CD4-positive, alpha-beta memory T cell (primary cell): ENCODE measurements around the gene RECQL5. TPM values are rescaled to one million over a fixed set of nuclear protein-coding genes. Genes with fewer than 3 reads are reported as not detected.

Experiments
- CTCF ChIA-PET: fragments of 350-600 bp; sonication (Branson Sonifier 250); formaldehyde crosslinking; loops from one replicate; lab custom pipeline; 2021; ENCODE audit warnings: inconsistent platforms; ENCODE audit not compliant: partially characterized antibody; lab: Charles Lee
- POLR2A ChIA-PET: fragments of 350-600 bp; sonication (Branson Sonifier 250); formaldehyde crosslinking; loops from one replicate; lab custom pipeline; 2021; ENCODE audit not compliant: partially characterized antibody; lab: Charles Lee
- DNase-seq, 5 donors: peaks; one replicate each; pipeline versions ENCODE4 v3.0.0 to v3.0.0-alpha.2; 2020 to 2022; ENCODE audit warnings: mixed read lengths in 1 of 5
- H3K27ac ChIP-seq: one replicate; pipeline ENCODE4 v1.7.0; 2013; ENCODE audit warnings: low read depth, low read length
- H3K27me3 ChIP-seq: 2 replicates; pipeline ENCODE4 v1.7.0; 2013; ENCODE audit warnings: mild to moderate bottlenecking, low read length, moderate library complexity; ENCODE audit not compliant: insufficient read depth
- H3K36me3 ChIP-seq: 2 replicates; pipeline ENCODE4 v1.7.0; 2013; ENCODE audit warnings: mild to moderate bottlenecking, low read length, moderate library complexity; ENCODE audit not compliant: insufficient read depth
- H3K4me1 ChIP-seq: 2 replicates; pipeline ENCODE4 v1.7.0; 2013; ENCODE audit warnings: mild to moderate bottlenecking, low read length, moderate library complexity; ENCODE audit not compliant: insufficient read depth
- H3K4me3 ChIP-seq, 2 donors: one replicate each; pipeline ENCODE4 v1.7.0; 2013; ENCODE audit warnings: low read length in 2 of 2, mild to moderate bottlenecking in 1 of 2
- H3K9me3 ChIP-seq, 2 donors: one replicate each; pipeline ENCODE4 v1.7.0; 2013; ENCODE audit warnings: low read length in 2 of 2, control low read depth in 1 of 2; ENCODE audit not compliant: control insufficient read depth in 1 of 2
- H3K27ac Mint-ChIP-seq, 7 donors: one replicate each; pipeline ENCODE4 v1.8.0; 2020 to 2021; ENCODE audit warnings: mixed read lengths in 7 of 7, mild to moderate bottlenecking in 6 of 7, inconsistent platforms in 3 of 7, moderate library complexity in 3 of 7
- H3K27me3 Mint-ChIP-seq, 2 donors: one replicate each; pipeline ENCODE4 v1.8.0; 2020 to 2021; ENCODE audit warnings: mixed read lengths in 2 of 2
- H3K36me3 Mint-ChIP-seq, 2 donors: one replicate each; pipeline ENCODE4 v1.8.0; 2020 to 2021; ENCODE audit warnings: mixed read lengths in 2 of 2, inconsistent platforms in 1 of 2, mild to moderate bottlenecking in 1 of 2
- H3K4me1 Mint-ChIP-seq, 4 donors: one replicate each; pipeline ENCODE4 v1.8.0; 2020 to 2021; ENCODE audit warnings: mixed read lengths in 4 of 4, mild to moderate bottlenecking in 1 of 4
- H3K4me3 Mint-ChIP-seq, 8 donors: one replicate each; pipeline ENCODE4 v1.8.0; 2020 to 2021; ENCODE audit warnings: mixed read lengths in 8 of 8, mild to moderate bottlenecking in 7 of 8, moderate library complexity in 6 of 8, inconsistent platforms in 3 of 8
- H3K9me3 Mint-ChIP-seq, 8 donors: one replicate each; pipeline ENCODE4 v1.8.0; 2020 to 2021; ENCODE audit warnings: mixed read lengths in 8 of 8, mild to moderate bottlenecking in 5 of 8, inconsistent platforms in 3 of 8, moderate library complexity in 1 of 8
- intact Hi-C: fragments of 100-400 bp; cut with micrococcal nuclease; formaldehyde crosslinking; loops from one replicate; pipeline ENCODE4 v1.15.1; 2023
- polyA plus RNA-seq, 2 donors: library from polyadenylated mRNA; unstranded; fragments of 300-500 nt; fragmentation: Illumina TruSeq; gene quantifications; one replicate each; pipeline ENCODE4 v1.2.3, GENCODE V29; 2021
- total RNA-seq, 2 experiments: library from RNA; stranded (reverse); gene quantifications; one replicate each; pipeline ENCODE4 v1.2.3, GENCODE V29; 2021

Gene RECQL5
- total and polyA plus RNA-seq, 4 experiments from 2014 or later, result 6.4 to 59.1 (median 37.5) TPM

DNA sequence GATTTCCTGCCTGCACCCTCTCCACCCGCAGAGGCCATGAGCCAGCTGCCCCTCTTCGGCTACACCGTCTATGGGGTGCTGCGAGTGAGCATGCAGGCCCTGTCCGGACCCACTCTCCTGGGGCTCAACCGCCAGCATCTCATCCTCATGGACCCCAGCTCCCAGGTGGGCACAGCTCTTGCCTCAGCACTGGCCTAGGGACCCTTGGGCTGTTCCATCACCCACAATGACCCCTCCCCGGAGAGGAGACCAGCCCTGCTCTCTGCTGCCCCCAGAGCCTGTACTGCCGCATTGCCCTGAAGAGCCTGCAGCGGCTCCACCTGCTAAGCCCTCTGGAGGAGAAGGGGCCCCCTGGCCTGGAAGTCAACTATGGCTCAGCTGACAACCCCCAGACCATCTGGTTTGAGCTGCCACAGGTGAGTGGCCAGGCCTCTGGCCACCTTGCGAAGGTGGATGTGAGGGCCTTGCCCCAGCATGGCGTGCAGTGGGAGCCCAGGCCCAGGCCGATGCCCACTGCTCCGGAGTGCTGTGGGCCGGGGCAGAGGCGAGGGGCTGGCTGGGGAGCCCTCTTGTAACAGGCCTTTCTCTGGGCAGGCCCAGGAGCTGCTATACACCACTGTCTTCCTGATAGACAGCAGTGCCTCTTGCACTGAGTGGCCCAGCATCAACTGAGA lies 41.0 kb downstream of the RECQL5 start:
- no peak overlapping the region for H3K27ac Mint-ChIP-seq
- no peaks in the 10 kb centered on the region for H3K4me1 Mint-ChIP-seq
- H3K9me3 Mint-ChIP-seq, result no peaks in the 10 kb centered on the region
- no peak overlapping the region for H3K4me3 ChIP-seq
- ChIA-PET CTCF (interaction anchor here (0.6 to 14.0 kb wide), 8 partner anchors 9 to 668 kb away, joined by 3 to 326 read pairs (median 4); no protein-coding TSS in a partner anchor), POLR2A (no interaction called here)
- H3K27me3 ChIP-seq, result no peaks in the 10 kb centered on the region
- H3K36me3 Mint-ChIP-seq, result peaks cover 0 to 3% of the 10 kb centered on the region in 2 donors
- no peak for DNase-seq
- no peak overlapping the region for H3K4me3 Mint-ChIP-seq
- intact Hi-C loops, result no loop called here
- no peak overlapping the region for H3K27ac ChIP-seq
- no peaks in the 10 kb centered on the region for H3K27me3 Mint-ChIP-seq
- no peaks in the 10 kb centered on the region for H3K4me1 ChIP-seq
- H3K36me3 ChIP-seq, result no peaks in the 10 kb centered on the region
- H3K9me3 ChIP-seq, result no peaks in the 10 kb centered on the region

DNA sequence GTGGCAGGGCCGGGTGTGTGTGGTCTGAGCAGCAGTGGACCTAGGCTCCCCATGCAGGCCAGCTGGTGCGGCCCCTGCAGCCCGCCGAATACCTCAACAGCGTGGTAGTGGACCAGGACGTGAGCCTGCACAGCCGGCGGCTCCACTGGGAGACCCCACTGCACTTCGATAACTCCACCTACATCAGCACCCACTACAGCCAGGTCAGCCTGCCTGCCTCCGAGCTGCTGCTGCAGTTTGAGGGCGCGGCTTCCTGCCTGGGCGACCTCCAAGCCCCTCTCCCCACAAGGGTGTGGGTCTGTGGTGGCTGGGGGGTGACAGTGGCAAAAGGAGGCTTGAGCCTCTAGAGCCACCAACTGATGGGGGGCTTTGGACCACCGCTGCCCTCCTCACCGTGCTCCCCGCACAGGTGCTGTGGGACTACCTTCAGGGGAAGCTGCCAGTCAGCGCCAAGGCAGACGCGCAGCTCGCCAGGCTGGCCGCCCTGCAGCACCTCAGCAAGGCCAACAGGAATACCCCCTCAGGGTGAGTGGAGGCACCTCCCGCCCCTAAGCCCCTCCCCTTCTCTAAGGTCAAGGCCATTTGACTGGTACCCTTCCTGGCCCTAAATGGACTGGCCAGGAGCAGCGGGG lies 42.1 kb downstream of the RECQL5 start:
- H3K9me3 Mint-ChIP-seq, result no peaks in the 10 kb centered on the region
- ChIA-PET POLR2A (interaction anchor here (0.5 to 0.9 kb wide), 2 partner anchors 9 to 40 kb away, joined by 3 to 4 read pairs; partner anchors contain the start of gene SMIM5), CTCF (interaction anchor here (0.9 to 14.0 kb wide), 4 partner anchors 13 to 126 kb away, joined by 3 to 326 read pairs (median 4); no protein-coding TSS in a partner anchor)
- no peak for DNase-seq
- Histone ChIP-seq H3K36me3 (no peaks in the 10 kb centered on the region), H3K27me3 (no peaks in the 10 kb centered on the region), H3K4me1 (no peaks in the 10 kb centered on the region), H3K4me3 (no peak overlapping the region), H3K9me3 (no peaks in the 10 kb centered on the region), H3K27ac (no peak overlapping the region)
- H3K27me3 Mint-ChIP-seq, result no peaks in the 10 kb centered on the region
- H3K36me3 Mint-ChIP-seq, result no peaks in the 10 kb centered on the region
- intact Hi-C loops, result no loop called here
- no peak overlapping the region for H3K4me3 Mint-ChIP-seq
- H3K27ac Mint-ChIP-seq, result no peak overlapping the region
- H3K4me1 Mint-ChIP-seq, result no peaks in the 10 kb centered on the region

DNA sequence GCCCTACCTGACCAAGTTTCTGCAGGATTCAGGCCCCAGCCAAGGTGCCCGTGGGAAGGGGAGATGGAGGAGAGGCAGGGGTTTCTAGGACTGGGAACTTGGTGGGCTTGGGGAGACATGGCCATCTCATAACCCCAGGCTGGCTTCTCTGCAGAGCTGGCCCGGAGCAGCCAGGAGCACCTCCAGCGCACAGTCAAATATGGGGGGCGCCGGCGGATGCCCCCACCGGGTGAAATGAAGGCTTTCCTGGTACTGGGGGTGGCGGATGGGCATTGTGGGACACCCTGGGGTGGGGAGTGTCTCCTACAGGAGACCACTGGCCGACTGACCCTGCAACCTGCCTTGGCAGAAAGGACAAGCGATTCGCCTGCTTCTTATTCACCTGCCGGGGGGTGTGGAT lies 42.9 kb downstream of the RECQL5 start:
- intact Hi-C loops, result no loop called here
- Mint-ChIP-seq H3K9me3 (no peaks in the 10 kb centered on the region), H3K4me3 (no peak overlapping the region), H3K27me3 (no peaks in the 10 kb centered on the region), H3K4me1 (no peaks in the 10 kb centered on the region), H3K36me3 (no peaks in the 10 kb centered on the region), H3K27ac (peak overlapping the region in 1 of 7 donors; percentile 75)
- Histone ChIP-seq H3K4me1 (no peaks in the 10 kb centered on the region), H3K27ac (no peak overlapping the region), H3K9me3 (no peaks in the 10 kb centered on the region), H3K4me3 (no peak overlapping the region), H3K36me3 (no peaks in the 10 kb centered on the region), H3K27me3 (no peaks in the 10 kb centered on the region)
- DNase-seq, result no peak
- ChIA-PET CTCF (interaction anchor here (1.0 to 14.0 kb wide), 2 partner anchors 9 to 126 kb away, joined by 4 to 326 read pairs; partner anchors contain the start of gene SMIM5), POLR2A (interaction anchor here (0.5 to 0.9 kb wide), 2 partner anchors 9 to 41 kb away, joined by 3 to 4 read pairs; partner anchors contain the start of gene SMIM5)

DNA sequence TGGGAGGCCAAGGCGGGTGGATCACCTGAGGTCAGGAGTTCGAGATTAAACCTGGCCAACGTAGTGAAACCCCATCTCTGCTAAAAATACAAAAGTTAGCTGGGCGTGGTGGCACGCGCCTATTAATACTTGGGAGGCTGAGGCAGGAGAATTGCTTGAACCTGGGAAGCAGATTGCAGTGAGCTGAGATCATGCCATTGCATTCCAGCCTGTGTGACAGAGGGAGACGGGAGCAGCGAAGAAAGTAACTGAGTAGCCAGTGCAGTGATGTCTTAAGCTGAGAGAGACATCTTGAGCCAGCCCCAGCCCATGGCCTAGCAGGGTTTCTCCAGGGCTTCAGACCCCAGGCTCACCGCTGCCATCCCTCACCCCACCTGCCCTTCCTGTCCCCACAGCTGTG lies 43.6 kb downstream of the RECQL5 start:
- no peaks in the 10 kb centered on the region for H3K36me3 ChIP-seq
- no peaks in the 10 kb centered on the region for H3K36me3 Mint-ChIP-seq
- POLR2A ChIA-PET, result no interaction called here
- H3K4me1 ChIP-seq, result no peaks in the 10 kb centered on the region
- H3K4me1 Mint-ChIP-seq, result no peaks in the 10 kb centered on the region
- intact Hi-C loops, result no loop called here
- CTCF ChIA-PET, result interaction anchor here (1.0 to 1.3 kb wide), 2 partner anchors 10 to 125 kb away, joined by 4 to 5 read pairs; partner anchors contain the start of gene SMIM5
- no peak overlapping the region for H3K4me3 Mint-ChIP-seq
- H3K27ac ChIP-seq, result no peak overlapping the region
- H3K4me3 ChIP-seq, result no peak overlapping the region
- H3K27me3 ChIP-seq, result no peaks in the 10 kb centered on the region
- no peak overlapping the region for H3K27ac Mint-ChIP-seq
- H3K9me3 Mint-ChIP-seq, result no peaks in the 10 kb centered on the region
- H3K27me3 Mint-ChIP-seq, result no peaks in the 10 kb centered on the region
- H3K9me3 ChIP-seq, result no peaks in the 10 kb centered on the region
- DNase-seq, result no peak

DNA sequence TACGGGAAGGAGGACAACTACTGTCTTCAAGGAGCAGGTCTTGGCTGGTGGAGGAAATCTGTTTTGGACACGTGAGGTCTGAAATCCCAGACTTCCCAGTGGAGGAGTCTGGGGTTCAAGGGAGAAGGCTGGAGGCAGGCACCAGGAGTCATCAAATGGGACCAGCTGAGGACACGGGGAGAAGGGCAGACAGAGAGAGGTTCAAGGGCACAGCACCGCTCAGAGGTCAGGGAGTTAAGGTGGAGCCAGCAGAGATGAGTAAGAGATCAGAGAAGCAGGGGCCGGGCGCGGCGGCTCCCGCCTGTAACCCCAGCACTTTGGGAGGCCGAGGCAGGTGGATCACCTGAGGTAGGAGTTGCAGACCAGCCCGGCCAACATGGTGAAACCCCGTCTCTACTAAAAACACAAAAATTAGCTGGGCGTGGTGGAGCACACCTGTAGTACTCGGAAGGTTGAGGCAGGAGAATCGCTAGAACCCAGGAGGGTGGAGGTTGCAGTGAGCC lies 44.1 kb downstream of the RECQL5 start:
- Mint-ChIP-seq H3K9me3 (no peaks in the 10 kb centered on the region), H3K27ac (peak overlapping the region in 2 of 7 donors; percentile 17 to 43), H3K36me3 (no peaks in the 10 kb centered on the region), H3K27me3 (no peaks in the 10 kb centered on the region), H3K4me3 (no peak overlapping the region), H3K4me1 (no peaks in the 10 kb centered on the region)
- Histone ChIP-seq H3K27me3 (no peaks in the 10 kb centered on the region), H3K4me1 (no peaks in the 10 kb centered on the region), H3K9me3 (no peaks in the 10 kb centered on the region), H3K4me3 (no peak overlapping the region), H3K36me3 (no peaks in the 10 kb centered on the region), H3K27ac (no peak overlapping the region)
- POLR2A ChIA-PET, result no interaction called here
- intact Hi-C loops, result no loop called here
- CTCF ChIA-PET, result interaction anchor here (1.3 kb wide), 1 partner anchor 125 kb away, joined by 5 read pairs; no protein-coding TSS in a partner anchor
- no peak for DNase-seq

DNA sequence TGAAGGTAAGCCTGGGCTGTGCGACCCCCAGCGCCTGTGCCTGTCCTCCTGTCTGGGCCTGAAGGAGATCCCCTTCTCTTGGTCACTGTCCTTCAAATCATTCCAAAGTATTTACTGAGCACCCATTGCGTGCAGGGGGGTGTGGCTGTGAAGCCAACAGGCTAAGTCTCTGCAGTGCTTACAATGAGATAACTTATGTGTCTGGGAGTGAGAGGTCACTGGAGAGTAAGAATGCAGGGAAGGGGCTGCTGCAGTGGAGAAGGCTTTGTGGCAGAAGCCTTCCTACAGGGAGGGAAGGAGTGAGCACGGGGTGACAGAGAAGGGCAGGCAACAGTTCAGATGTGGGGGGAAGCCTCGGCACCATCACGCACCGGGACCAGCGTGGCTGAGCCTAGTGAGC lies 44.9 kb downstream of the RECQL5 start:
- Mint-ChIP-seq H3K27me3 (no peaks in the 10 kb centered on the region), H3K36me3 (no peaks in the 10 kb centered on the region), H3K4me1 (no peaks in the 10 kb centered on the region), H3K9me3 (no peaks in the 10 kb centered on the region), H3K27ac (peak overlapping the region in 3 of 7 donors; percentile 34 to 70 (median 64)), H3K4me3 (no peak overlapping the region)
- CTCF ChIA-PET, result interaction anchor here (0.6 to 1.3 kb wide), 3 partner anchors 14 to 126 kb away, joined by 3 to 5 read pairs (median 3); no protein-coding TSS in a partner anchor
- Histone ChIP-seq H3K36me3 (no peaks in the 10 kb centered on the region), H3K4me3 (no peak overlapping the region), H3K4me1 (no peaks in the 10 kb centered on the region), H3K27ac (no peak overlapping the region), H3K27me3 (no peaks in the 10 kb centered on the region), H3K9me3 (no peaks in the 10 kb centered on the region)
- DNase-seq, result no peak
- POLR2A ChIA-PET, result no interaction called here
- intact Hi-C loops, result no loop called here

DNA sequence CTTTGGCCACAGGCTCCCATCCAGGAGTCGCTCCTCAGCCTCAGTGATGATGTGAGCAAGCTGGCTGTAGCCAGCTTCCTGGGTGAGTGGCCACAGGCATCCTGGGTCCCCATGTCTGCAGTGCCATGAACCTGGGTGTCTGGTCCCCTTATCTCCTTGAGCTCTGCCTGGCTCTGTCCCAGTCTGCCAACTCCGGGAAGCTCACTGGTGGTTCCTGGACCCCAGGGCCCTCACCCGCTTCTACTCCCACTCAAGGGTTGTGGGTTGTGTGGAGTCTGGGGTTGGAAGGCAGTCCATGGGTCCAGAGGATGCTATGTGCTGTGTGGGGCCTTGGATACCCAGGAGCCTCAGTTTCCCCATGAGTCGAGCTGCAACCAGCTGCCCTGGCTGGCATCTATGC lies 45.5 kb downstream of the RECQL5 start:
- H3K27me3 Mint-ChIP-seq, result no peaks in the 10 kb centered on the region
- Histone ChIP-seq H3K27ac (no peak overlapping the region), H3K9me3 (no peaks in the 10 kb centered on the region), H3K4me3 (no peak overlapping the region), H3K36me3 (no peaks in the 10 kb centered on the region), H3K27me3 (no peaks in the 10 kb centered on the region), H3K4me1 (no peaks in the 10 kb centered on the region)
- no peaks in the 10 kb centered on the region for H3K9me3 Mint-ChIP-seq
- POLR2A ChIA-PET, result interaction anchor here (0.5 kb wide), 1 partner anchor 117 kb away, joined by 3 read pairs; no protein-coding TSS in a partner anchor
- H3K4me3 Mint-ChIP-seq, result no peak overlapping the region
- no peak overlapping the region for H3K27ac Mint-ChIP-seq
- no peaks in the 10 kb centered on the region for H3K4me1 Mint-ChIP-seq
- H3K36me3 Mint-ChIP-seq, result no peaks in the 10 kb centered on the region
- intact Hi-C loops, result no loop called here
- CTCF ChIA-PET, result interaction anchor here (0.6 to 1.1 kb wide), 3 partner anchors 11 to 127 kb away, joined by 3 to 7 read pairs (median 3); partner anchors contain the start of gene SMIM5
- DNase-seq, result no peak
